Mammary epithelial cell (primary cell): ENCODE data around the gene ICAM4.

Experiments
- EZH2 ChIP-seq: IDR thresholded peaks from 2 replicates; pipeline ENCODE4 v1.6.1; 2012; ENCODE audit warnings: low read length, inconsistent platforms, borderline replicate concordance
- TF ChIP-seq, protein P1 (sequence below), 2 donors: IDR thresholded peaks in 1 of 2; conservative IDR thresholded peaks in 1 of 2; 2 replicates each; pipeline ENCODE4 v1.5.1; 2011 to 2012; ENCODE audit warnings: inconsistent platforms in 2 of 2, low read length in 2 of 2, mild to moderate bottlenecking in 2 of 2, control low read depth in 1 of 2, low read depth in 1 of 2; ENCODE audit not compliant: insufficient read depth in 1 of 2; ENCODE audit errors: extremely low read depth in 1 of 2

DNA sequence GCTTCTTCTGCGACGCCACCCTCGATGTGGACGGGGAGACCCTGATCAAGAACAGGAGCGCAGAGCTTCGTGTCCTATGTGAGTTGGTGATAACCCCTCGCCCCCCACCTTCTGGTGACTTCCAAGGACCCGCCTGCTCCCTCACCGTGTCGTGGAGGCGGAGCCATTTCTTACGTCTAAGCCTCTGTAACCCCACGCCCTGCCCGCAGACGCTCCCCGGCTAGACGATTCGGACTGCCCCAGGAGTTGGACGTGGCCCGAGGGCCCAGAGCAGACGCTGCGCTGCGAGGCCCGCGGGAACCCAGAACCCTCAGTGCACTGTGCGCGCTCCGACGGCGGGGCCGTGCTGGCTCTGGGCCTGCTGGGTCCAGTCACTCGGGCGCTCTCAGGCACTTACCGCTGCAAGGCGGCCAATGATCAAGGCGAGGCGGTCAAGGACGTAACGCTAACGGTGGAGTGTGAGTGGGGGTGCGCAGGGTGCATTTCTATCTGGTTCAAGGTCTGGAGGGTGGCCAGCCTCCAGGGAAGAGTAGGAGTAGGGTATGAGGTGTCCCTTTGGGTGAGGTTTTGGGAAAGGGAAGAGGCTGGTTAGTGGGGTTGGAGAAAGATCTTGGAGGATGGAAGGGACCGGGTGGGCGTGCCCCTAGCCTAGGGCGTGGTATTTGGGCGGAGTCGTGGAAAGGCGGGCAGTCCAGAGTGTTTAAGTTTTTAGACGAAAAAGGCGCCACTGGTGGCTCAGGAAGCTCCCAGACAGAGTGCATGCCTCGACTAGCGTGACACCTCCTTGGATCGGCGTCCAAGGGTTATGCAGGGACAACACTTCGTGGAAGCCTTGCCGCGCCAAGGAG lies 6.3 kb downstream of the ICAM4 start:
- TF ChIP-seq, protein P1, sequence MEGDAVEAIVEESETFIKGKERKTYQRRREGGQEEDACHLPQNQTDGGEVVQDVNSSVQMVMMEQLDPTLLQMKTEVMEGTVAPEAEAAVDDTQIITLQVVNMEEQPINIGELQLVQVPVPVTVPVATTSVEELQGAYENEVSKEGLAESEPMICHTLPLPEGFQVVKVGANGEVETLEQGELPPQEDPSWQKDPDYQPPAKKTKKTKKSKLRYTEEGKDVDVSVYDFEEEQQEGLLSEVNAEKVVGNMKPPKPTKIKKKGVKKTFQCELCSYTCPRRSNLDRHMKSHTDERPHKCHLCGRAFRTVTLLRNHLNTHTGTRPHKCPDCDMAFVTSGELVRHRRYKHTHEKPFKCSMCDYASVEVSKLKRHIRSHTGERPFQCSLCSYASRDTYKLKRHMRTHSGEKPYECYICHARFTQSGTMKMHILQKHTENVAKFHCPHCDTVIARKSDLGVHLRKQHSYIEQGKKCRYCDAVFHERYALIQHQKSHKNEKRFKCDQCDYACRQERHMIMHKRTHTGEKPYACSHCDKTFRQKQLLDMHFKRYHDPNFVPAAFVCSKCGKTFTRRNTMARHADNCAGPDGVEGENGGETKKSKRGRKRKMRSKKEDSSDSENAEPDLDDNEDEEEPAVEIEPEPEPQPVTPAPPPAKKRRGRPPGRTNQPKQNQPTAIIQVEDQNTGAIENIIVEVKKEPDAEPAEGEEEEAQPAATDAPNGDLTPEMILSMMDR (conservative IDR thresholded peaks at IDR 0.05 in 1 of 2, IDR thresholded peaks at IDR 0.05 in 1 of 2; ENCODE audit: extremely low read depth in 1 of 2, insufficient read depth in 1 of 2, low read depth in 1 of 2, low read length in 2 of 2), result no peak
- TF ChIP-seq EZH2, result no peak
